HEK293 (cell line): ENCODE data around the gene A2ML1.
"Not testable (repeated sequence)": the region's sequence is repeated elsewhere in the genome, so short reads cannot be mapped to it uniquely, and the experiment has no call there.

Experiments
- KLF10 ChIP-seq: fragments of 450-650 bp; IDR thresholded peaks from 2 replicates; pipeline ENCODE4 v1.5.1; 2018; ENCODE audit warnings: missing biosample characterization, mild to moderate bottlenecking, missing genetic modification characterization
- RBAK ChIP-seq: fragments of 450-650 bp; formaldehyde crosslinking; IDR thresholded peaks from 2 replicates; pipeline ENCODE4 v1.5.1; 2016; ENCODE audit warnings: missing biosample characterization, missing genetic modification characterization
- TSHZ1 ChIP-seq: fragments of 450-650 bp; formaldehyde crosslinking; IDR thresholded peaks from 2 replicates; pipeline ENCODE4 v1.5.1; 2016; ENCODE audit warnings: missing biosample characterization, missing genetic modification characterization, borderline replicate concordance
- ZNF274 ChIP-seq, 2 experiments: fragments of 200-500 bp in 1 of 2; fragments of 450-650 bp in 1 of 2; sonication (Bioruptor generic) in 1 of 2; formaldehyde crosslinking in 1 of 2; IDR thresholded peaks; 2 replicates each; pipeline versions ENCODE4 v1.5.1 to v1.6.1; 2014 to 2016; ENCODE audit warnings: borderline replicate concordance in 1 of 2, inconsistent platforms in 1 of 2, low read length in 1 of 2, missing biosample characterization in 1 of 2, missing genetic modification characterization in 1 of 2
- ZNF350 ChIP-seq: fragments of 450-650 bp; formaldehyde crosslinking; IDR thresholded peaks from 2 replicates; pipeline ENCODE4 v1.5.0; 2017; ENCODE audit warnings: missing biosample characterization, mild to moderate bottlenecking, missing genetic modification characterization
- ZNF501 ChIP-seq: fragments of 450-650 bp; formaldehyde crosslinking; IDR thresholded peaks from 2 replicates; pipeline ENCODE4 v1.5.1; 2016; ENCODE audit warnings: missing biosample characterization, missing genetic modification characterization
- ZNF585B ChIP-seq: fragments of 450-650 bp; formaldehyde crosslinking; IDR thresholded peaks from 2 replicates; pipeline ENCODE4 v1.5.1; 2016; ENCODE audit warnings: missing biosample characterization, missing genetic modification characterization
- TF ChIP-seq, protein P1 (sequence below): fragments of 450-650 bp; formaldehyde crosslinking; IDR thresholded peaks from 2 replicates; pipeline ENCODE4 v1.5.1; 2016; ENCODE audit warnings: missing biosample characterization, missing genetic modification characterization

DNA sequence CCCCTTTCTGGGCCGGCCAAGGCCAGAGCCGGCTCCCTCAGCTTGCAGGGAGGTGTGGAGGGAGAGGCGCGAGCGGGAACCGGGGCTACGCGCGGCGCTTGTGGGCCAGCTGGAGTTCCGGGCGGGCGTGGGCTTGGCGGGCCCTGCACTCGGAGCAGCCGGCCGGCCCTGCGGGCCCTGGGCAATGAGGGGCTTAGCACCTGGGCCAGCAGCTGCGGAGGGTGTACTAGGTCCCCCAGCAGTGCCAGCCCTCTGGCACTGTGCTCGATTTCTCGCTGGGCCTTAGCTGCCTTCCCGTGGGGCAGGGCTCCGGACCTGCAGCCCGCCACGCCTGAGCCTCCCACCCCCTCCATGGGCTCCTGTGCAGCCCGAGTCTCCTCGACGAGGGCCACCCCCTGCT lies 35.2 kb upstream of the A2ML1 start:
- TF ChIP-seq ZNF585B (tag by site-specific recombination); ZNF501; TSHZ1; RBAK; ZNF274 (IDR thresholded peaks at IDR 0.05; ENCODE audit: low read length); ZNF274 (tag by site-specific recombination; IDR thresholded peaks at IDR 0.05; ENCODE audit: borderline replicate concordance); ZNF350 (tag by site-specific recombination); KLF10 (tag by site-specific recombination): not testable (repeated sequence)
- TF ChIP-seq, protein P1, sequence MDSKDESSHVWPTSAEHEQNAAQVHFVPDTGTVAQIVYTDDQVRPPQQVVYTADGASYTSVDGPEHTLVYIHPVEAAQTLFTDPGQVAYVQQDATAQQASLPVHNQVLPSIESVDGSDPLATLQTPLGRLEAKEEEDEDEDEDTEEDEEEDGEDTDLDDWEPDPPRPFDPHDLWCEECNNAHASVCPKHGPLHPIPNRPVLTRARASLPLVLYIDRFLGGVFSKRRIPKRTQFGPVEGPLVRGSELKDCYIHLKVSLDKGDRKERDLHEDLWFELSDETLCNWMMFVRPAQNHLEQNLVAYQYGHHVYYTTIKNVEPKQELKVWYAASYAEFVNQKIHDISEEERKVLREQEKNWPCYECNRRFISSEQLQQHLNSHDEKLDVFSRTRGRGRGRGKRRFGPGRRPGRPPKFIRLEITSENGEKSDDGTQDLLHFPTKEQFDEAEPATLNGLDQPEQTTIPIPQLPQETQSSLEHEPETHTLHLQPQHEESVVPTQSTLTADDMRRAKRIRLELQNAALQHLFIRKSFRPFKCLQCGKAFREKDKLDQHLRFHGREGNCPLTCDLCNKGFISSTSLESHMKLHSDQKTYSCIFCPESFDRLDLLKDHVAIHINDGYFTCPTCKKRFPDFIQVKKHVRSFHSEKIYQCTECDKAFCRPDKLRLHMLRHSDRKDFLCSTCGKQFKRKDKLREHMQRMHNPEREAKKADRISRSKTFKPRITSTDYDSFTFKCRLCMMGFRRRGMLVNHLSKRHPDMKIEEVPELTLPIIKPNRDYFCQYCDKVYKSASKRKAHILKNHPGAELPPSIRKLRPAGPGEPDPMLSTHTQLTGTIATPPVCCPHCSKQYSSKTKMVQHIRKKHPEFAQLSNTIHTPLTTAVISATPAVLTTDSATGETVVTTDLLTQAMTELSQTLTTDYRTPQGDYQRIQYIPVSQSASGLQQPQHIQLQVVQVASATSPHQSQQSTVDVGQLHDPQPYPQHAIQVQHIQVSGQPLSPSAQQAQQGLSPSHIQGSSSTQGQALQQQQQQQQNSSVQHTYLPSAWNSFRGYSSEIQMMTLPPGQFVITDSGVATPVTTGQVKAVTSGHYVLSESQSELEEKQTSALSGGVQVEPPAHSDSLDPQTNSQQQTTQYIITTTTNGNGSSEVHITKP (tag by site-specific recombination), result not testable (repeated sequence)
